OCI-LY7 (cell line): ENCODE measurements around the gene HACD2.

Source experiments
- EZH2phosphoT487 ChIP-seq: fragments of 200-600 bp; sonication (generic); IDR thresholded peaks from 2 replicates; pipeline ENCODE4 v1.6.1; 2018; ENCODE audit warnings: low read depth, borderline replicate concordance, mild to moderate bottlenecking, mixed run types, antibody characterized with exemption, low read length, moderate library complexity, mixed read lengths
- TF ChIP-seq, protein P1 (sequence below): fragments of 200-600 bp; sonication (generic); conservative IDR thresholded peaks from 2 replicates; pipeline ENCODE4 v1.5.1; 2014; ENCODE audit warnings: mild to moderate bottlenecking, antibody characterized with exemption, low read length, moderate library complexity, mixed read lengths

DNA sequence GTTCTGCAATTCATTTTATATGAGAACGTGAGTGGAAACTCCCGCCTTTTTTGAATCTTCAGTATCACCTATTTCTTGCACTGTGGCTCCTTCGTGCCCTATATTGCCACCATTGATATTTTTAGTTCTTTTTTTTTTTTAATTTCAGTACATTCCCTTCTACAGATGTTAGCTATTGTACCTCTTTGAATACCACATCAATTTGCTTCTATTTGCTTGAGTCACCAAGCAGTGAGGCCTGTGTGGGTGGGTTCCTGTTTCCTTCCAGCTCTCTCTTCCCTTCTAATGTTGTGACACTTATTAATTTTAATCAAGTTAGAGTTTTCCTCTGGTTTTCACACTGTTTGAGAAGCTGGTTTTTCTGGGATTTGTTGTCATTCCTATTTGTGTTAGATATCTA, 8.7 kb downstream of the HACD2 start:
- TF ChIP-seq, protein P1, sequence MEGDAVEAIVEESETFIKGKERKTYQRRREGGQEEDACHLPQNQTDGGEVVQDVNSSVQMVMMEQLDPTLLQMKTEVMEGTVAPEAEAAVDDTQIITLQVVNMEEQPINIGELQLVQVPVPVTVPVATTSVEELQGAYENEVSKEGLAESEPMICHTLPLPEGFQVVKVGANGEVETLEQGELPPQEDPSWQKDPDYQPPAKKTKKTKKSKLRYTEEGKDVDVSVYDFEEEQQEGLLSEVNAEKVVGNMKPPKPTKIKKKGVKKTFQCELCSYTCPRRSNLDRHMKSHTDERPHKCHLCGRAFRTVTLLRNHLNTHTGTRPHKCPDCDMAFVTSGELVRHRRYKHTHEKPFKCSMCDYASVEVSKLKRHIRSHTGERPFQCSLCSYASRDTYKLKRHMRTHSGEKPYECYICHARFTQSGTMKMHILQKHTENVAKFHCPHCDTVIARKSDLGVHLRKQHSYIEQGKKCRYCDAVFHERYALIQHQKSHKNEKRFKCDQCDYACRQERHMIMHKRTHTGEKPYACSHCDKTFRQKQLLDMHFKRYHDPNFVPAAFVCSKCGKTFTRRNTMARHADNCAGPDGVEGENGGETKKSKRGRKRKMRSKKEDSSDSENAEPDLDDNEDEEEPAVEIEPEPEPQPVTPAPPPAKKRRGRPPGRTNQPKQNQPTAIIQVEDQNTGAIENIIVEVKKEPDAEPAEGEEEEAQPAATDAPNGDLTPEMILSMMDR: no peak
- TF ChIP-seq EZH2phosphoT487: no peak
